Erythroblast (primary cell): ENCODE results near the gene CLK4.

ENCODE experiments used
- GATA1 ChIP-seq: IDR thresholded peaks from 2 replicates; pipeline ENCODE4 v1.6.1; 2011; ENCODE audit warnings: low read depth, mild to moderate bottlenecking, control low read depth, low read length, moderate library complexity
- POLR2A ChIP-seq: IDR thresholded peaks from 2 replicates; pipeline ENCODE4 v1.6.1; 2011; ENCODE audit warnings: mild to moderate bottlenecking, low read length

GRCh38 chr5:178564811-178565550, 61.9 kb downstream of the CLK4 start:
- no peak for TF ChIP-seq POLR2A
- TF ChIP-seq GATA1: no peak
